HG03045 (cell line): Measurements from ENCODE around the gene RGS3.

Experiments
- ATAC-seq: cut with Tn5 transposase; IDR thresholded peaks from one replicate; pipeline ENCODE4 v1.9.1; 2021; ENCODE audit warnings: mild to moderate bottlenecking, moderate library complexity; ENCODE audit not compliant: unreplicated experiment

The RGS3 gene

GRCh38 chr9:113464286-113464660 is 746 bp downstream of the RGS3 start:
- no peak for ATAC-seq

DNA sequence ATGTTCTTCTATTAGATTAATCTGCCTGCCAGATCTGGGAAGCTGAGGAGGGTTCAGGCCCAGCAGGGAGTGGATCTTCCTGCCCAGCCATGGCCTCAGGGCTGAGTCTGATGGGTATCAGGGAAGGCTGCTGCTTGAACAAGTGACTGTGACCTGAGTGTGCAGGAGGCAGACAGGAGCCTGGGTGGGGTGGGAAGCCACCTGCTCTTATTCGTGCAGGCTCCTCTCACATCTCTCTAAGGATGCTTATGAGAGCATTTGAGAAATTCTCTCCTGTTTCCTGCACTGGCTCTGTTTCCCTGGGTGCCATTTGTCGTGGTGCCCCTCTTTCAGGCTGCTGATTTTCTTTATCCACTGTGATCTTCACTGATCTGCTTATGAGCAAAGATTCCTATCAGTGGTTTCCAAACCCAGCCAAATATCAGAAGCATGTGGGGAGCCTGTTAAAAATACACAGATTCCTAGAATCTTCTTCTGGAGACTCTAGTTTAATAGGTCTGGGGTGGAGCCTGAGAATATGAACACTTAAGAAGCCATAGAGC is 2.1 kb downstream of the RGS3 start:
- ATAC-seq = no peak

GRCh38 chr9:113467183-113467582 is 3.7 kb downstream of the RGS3 start:
- no peak for ATAC-seq

DNA sequence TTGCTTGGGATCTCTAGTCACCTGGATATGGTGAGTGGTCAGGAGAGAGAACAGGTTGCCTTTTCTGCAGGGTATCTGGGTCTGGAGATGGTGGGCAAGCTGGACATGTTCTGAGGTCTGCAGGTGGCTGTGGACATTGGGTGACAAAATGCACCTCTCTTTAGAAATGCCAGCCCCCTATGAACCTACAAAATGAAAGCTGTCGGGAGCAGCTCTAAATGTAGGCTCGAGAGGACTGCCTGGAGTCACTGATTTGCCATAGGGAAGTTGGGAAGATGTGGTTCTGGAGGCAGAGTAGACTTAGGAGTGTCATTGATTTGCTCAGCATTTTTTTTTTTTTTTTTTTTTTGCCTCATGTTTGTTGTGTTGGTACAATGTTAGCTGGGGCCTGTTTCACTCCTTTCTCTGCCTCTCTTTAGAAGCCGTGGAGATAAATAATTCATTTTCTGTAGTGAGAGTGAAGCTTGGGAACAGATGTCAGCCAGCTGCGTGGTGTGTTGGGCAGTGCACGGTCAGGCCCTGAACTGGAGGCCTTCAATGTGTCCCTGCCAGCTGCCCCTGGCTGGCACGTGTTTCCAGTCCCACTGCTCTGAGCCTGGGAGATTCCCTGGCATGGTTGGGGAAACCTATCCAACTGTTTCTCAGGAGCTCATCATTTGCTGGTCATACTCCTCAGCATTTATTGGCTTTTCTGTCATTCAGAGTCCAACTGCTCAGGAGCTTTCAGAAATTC is 5.4 kb downstream of the RGS3 start:
- ATAC-seq = no peak

- no peak for ATAC-seq
Measured at GRCh38 chr9:113471143-113471542, 7.6 kb downstream of the RGS3 start.

- ATAC-seq = no peak
Measured at GRCh38 chr9:113471566-113471965, 8.0 kb downstream of the RGS3 start.

DNA sequence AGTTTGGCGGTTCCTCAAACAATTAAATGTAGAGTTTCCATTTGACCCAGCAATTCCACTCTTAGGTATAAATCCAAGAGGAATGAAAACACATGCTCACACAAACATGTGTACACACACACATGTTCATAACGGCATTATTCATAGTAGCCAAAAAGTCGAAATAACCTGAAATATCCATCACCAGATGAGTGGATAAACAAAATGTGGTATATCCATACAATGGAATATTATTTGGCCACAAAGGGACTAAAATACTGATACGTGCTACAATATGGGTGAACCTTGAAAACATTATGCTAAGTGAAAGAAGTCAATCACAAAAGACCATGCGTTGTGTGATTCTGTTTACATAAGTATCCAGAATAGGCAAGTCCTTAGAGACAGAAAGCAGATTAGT is 8.7 kb downstream of the RGS3 start:
- no peak for ATAC-seq

- no peak for ATAC-seq
Measured at GRCh38 chr9:113474360-113475028, 11.0 kb downstream of the RGS3 start.

- ATAC-seq = no peak
Measured at GRCh38 chr9:113475031-113475430, 11.5 kb downstream of the RGS3 start.

DNA sequence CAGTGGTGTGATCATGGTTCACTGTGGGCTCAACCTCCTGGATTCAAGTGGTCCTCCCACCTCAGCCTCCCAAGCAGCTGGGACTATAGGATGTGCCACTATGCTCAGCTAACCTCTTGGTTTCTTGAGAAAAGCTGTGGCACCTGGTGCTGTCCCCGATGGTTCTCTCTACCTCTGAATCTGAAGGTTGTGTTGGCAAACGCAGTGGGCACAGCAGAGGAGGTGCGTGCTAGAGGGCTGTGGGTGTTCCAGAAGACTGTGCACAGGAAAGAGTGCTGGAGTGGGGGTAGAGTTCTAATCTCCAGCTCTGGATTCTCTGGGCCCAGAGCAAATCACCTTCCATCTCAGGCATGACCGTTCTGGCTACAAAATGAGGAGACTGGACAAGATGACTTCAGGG is 12.5 kb downstream of the RGS3 start:
- no peak for ATAC-seq

GRCh38 chr9:113476511-113476916 is 13.0 kb downstream of the RGS3 start:
- ATAC-seq = no peak

- ATAC-seq = no peak
Measured at GRCh38 chr9:113477058-113477457, 13.5 kb downstream of the RGS3 start.

DNA sequence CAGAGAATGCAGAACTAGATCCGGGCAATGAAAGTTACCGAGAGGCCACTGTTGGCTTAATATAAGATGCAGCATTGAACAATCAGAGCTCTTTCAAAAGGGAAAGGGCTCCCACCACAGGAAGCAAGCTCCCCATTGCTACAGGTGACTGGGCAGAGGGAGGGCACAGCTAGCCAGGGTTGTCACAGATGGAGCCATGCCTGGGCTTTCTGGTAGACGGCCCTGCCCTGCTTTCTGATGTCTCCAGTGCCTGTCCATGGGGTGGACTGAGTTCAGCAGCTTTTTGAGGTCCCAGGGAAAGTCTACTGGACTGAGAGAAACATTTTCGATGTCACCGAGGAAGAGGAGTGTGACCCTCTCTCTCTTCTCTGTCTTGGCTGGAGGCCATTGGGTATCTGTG is 14.1 kb downstream of the RGS3 start:
- no peak for ATAC-seq

- no peak for ATAC-seq
Measured at GRCh38 chr9:113479174-113479621, 15.7 kb downstream of the RGS3 start.

- no peak for ATAC-seq
Measured at GRCh38 chr9:113480612-113481011, 17.1 kb downstream of the RGS3 start.

- no peak for ATAC-seq
Measured at GRCh38 chr9:113481176-113481787, 17.8 kb downstream of the RGS3 start.

DNA sequence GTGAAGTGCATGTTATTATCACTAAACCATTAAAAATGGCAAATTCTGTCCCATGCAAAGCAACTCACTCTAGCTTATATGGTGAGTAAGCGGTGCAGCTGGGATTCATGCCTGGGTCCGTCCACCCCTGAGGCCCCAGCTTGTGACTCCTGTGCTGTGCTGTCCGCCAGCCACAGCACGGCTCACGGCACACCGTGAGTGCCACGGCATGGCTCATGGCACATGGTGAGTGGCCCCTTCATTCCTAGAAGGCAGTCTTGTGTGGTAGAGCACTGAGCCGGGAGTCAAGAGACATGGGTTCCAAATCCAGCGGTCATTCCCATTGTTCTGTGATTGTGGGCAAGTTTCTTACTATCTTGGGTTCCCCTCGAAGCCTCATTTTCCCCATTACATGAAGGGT is 18.8 kb downstream of the RGS3 start:
- no peak for ATAC-seq

GRCh38 chr9:113482991-113483675 is 19.6 kb downstream of the RGS3 start:
- ATAC-seq = no peak

DNA sequence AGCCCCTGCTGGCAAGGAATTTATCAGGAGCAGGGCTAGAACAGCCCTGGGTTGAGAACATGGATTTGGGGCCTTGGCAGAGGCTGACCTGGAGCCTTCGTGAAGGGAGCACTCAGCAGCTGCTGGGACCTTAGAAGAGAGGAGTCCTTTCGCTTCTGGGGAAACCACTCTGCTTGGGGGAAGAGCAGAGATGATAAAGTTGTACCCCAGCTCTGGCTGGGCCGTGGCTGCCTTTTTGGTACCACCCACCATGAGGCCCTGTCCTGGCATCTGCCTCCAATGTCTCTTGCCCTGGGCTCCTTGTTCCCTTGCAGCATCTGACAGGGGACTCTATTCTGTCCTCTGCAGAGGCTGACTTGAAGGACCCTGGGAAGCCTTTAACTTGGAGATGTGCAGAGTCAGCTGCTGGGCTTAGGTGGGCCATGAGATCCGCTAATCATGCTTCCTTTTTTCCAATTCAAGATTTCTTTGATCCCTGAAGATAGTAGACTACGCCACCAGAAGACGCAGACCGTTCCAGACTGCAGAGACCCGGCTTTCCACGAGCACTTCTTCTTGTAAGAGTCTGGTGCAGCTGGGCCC is 20.2 kb downstream of the RGS3 start:
- ATAC-seq = no peak

GRCh38 chr9:113484258-113484730 is 20.8 kb downstream of the RGS3 start:
- no peak for ATAC-seq

DNA sequence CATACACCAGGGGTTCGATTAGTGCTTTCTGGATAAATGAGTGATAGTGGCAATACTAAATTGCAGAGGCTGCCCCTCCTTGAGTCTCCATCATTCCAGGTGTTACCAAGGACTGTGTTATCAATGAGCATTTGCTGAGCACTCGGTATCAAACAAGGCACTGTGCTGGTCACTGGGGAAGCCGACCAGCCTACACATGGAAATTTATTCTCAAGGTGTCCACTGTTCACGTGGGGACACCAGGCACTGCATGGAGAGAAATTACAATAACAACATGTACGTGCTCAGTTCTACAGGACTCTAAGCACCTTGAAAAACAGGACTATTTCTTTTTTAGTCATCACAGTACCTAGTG is 22.2 kb downstream of the RGS3 start:
- no peak for ATAC-seq
